Activated T-cell treated with anti-CD3 and anti-CD28 coated beads, Interleukin-2, amount 50 U/mL, for 1 hour (primary cell): Measurements from ENCODE around the gene PIP4K2C.
"Not testable (repeated sequence)": the region's sequence is repeated elsewhere in the genome, so short reads cannot be mapped to it uniquely, and the experiment has no call there.

Source experiments
- DNase-seq: peaks from one replicate; pipeline ENCODE4 v3.0.0-alpha.2; 2020

PIP4K2C gene

DNA sequence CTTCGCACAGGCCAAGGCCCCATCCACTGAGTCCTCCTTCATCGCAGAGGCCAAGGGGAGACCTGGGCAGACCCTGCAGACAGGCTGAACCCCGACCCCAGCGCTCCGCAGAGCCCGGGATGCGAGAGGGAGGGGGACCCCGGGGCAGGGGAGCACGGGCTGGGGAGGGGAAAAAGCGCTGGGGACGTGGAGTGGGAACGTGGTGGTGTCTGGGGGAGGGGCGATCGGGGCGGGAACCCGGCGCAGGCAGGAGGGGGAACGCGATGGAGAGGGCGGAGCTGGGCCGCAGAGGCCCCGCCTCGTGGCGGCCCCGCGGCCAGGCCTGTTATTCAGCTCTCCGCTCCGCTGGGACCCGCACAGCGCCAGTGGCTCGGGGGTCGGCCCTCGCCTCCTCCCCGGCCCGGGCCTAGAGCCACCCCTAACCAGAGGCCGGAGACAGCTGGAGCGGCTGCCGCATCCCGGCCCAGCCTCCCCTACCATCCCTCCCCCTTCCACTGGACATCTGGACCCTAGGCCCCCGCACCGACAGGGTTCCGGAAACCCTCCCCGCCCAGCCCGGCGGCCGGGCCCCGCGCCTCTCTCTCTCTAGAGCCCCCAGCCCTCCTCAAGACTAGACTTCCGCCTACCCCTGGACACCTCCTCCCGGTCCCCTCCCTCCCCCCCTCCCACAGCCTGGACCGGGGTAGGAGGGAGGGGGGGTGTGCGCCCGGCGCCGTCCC is 20.3 kb downstream of the PIP4K2C start, which contains the start of gene ARHGEF25:
TSS of gene ARHGEF25 (plus strand) at position 328 of the 719 bp plus-strand sequence. CDS start 460 bp downstream, outside the sequence.
- peak; percentile 52 for DNase-seq

DNA sequence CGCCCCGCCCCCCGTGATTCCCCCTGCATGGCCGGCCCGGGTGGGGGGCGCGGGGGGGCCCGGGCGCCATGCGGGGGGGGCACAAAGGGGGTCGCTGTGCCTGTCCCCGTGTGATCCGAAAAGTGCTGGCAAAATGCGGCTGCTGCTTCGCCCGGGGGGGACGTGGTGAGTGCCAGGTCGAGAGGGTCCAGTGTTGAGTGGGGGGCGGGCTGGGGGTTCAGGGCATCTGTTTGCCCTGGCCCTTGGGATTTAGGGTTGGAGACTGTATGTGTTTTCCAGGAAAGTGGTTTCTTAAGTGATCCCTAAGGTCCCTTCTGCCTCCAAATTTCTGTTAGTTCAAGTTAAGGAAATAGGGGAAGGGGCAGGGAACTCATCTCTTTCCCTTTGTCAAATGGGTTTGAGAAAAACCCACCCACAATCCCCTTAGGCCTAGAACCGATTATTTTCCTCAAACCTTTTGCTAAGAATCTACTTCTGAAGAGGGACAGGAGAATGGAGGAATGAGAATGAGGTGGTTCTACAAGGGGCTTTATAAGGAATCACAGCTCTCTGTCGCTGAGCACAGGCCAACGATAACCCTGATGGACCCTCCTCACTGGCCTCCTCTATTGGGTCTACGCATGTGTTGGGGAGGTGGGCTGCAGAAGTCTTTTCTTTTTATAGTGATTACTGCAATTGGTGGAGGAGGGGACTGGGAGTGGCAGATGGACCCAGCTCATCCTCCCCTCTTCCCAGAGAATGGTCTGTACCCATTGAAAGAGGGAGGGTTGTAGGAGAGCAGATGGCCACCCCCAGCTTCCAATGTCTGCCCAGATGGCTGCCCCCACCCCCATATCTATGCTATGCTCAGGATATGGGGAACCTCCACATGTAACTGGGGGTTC is 21.1 kb downstream of the PIP4K2C start:
- no peak for DNase-seq

DNA sequence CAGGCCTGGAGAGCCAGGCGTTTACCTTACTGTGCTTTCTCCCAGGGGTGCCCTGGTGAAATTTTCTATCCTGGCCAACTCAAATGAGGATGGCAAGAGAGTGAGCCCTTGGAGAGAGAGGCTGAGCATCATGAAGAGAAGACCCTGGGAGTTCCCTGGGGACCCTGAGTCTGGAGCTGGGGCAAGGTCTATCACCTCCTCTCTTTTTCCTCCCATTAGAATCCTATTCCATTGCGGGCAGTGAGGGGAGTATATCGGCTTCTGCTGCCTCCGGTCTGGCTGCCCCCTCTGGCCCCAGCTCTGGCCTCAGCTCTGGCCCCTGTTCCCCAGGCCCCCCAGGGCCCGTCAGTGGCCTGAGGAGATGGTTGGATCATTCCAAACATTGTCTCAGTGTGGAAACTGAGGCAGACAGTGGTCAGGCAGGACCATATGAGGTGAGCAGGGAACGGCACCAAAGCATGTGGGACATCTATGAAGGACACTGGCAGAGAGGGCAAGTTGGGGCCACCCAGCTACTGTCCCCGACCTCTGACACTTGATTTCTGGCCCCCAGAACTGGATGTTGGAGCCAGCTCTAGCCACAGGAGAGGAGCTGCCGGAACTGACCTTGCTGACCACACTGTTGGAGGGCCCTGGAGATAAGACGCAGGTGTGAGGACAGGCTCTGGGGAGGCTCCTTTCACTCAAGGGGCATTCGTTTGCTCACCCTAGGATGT is 21.9 kb downstream of the PIP4K2C start:
- DNase-seq: no peak

DNA sequence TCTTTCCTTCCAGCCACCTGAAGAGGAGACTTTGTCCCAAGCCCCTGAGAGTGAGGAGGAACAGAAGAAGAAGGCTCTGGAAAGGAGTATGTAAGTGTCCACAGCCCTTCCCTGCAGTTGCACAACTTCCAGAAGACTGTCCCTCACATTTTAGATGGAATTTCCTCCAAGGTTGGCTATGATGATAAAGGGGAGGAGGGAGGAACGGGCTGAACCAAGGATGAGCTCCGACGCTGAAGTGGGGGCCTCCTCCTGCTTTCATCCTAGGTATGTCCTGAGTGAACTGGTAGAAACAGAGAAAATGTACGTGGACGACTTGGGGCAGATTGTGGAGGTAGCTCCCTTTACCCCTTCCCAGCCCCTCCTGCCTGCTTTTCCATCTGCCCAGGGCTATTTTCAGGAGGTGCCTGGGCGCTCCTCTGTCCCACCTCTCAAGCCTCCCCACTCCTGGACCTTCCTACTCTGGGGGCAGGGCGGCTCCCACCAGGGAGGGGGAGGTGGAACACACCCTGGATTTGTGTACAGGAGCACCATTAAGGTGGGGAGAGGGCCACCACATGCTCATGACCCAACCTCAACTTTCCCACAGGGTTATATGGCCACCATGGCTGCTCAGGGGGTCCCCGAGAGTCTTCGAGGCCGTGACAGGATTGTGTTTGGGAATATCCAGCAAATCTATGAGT is 22.6 kb downstream of the PIP4K2C start:
- no peak for DNase-seq

DNA sequence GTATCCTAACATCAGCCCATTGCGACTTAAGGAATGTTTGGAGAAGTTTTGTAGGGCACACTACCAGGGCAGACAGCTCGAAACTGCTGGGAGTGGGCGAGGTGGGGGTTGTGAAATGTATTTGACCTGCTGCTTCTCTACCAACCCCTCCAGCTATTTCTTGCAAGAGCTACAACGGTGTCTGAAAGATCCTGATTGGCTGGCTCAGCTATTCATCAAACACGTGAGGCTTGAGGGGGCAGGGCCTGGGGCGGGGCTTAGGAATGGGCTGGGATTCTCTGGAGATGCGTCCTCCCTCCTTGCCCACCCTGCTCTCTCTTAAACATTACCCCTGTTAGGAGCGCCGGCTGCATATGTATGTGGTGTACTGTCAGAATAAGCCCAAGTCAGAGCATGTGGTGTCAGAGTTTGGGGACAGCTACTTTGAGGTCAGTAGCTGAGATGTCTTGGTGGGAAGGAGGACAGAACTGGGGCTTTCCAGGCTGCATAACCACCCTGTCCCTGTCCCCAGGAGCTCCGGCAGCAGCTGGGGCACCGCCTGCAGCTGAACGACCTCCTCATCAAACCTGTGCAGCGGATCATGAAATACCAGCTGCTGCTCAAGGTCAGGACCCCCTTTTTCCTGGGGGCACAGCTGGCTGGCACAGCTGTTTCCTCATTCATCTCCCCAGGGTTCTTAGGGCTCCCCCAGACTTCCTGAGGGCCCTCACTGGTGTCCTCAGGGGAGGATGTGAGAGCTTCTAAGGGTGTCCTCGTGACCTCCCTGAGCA is 23.4 kb downstream of the PIP4K2C start:
- DNase-seq: no peak

DNA sequence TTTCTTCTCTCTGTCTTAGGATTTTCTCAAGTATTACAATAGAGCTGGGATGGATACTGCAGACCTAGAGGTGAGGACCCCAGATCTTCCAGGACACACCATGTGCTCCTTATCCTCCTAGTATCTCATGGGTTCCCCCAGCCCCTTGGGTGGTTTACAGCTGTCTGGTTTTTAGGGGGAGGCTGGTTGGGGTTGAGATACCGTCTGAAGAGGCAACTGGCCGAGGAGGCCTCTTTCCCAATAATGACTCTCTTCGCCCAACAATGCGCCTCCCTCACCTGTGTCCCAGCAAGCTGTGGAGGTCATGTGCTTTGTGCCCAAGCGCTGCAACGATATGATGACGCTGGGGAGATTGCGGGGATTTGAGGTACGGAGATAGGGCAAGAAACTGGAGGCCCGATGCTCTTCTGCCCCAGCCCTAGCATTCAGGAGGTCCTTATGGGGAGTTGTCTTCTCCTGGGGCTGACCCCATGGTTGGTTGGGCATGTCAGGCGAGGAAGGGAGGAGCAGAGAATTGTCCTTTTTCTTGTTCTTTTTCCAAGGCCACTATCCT is 24.0 kb downstream of the PIP4K2C start:
- DNase-seq: no peak

DNA sequence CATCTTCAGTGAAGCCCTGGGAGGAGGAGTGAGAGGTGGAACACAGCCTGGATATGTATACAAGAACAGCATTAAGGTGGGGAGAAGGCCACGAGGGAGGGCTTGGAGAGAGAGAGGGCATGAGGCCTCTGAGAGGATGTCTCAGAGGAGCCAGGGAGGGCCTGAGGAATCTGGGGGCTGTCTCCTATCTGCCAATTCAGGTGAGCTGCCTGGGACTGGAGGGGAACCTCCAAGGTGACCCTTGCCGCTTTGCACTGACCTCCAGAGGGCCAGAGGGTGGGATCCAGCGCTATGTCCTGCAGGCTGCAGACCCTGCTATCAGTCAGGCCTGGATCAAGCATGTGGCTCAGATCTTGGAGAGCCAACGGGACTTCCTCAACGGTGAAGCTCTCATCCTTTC is 24.6 kb downstream of the PIP4K2C start:
- no peak for DNase-seq

DNA sequence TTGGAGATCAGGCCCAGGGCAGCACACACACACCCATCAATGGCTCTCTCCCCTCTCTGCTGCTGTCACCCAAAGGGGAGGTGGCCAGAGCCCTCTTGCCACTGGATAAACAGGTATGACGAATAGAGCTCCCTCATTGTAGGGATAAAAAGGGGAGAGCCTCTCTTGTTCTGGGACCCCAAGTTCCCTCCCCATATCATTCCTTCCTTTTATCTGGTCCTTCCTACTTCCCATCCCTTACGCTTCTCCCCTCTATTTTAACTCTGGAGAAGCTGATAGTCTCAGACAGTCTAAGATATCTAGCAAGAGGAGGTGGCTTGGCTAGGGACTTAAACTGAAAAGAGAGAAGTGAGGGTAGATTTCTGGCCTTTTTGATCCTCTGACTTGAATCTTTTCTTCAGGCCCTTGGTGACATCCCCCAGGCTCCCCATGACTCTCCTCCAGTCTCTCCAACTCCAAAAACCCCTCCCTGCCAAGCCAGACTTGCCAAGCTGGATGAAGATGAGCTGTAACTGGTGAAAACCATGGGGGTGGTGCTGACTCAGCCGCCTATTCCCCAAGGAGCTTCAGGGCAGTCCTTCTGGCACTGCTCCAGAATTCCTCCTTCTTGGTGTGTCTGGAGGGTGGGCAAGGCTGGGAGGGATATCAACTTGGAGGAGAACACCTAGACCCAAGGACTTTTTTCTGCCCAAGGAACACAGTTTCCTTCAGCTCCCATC is 25.6 kb downstream of the PIP4K2C start:
- DNase-seq: no peak

DNA sequence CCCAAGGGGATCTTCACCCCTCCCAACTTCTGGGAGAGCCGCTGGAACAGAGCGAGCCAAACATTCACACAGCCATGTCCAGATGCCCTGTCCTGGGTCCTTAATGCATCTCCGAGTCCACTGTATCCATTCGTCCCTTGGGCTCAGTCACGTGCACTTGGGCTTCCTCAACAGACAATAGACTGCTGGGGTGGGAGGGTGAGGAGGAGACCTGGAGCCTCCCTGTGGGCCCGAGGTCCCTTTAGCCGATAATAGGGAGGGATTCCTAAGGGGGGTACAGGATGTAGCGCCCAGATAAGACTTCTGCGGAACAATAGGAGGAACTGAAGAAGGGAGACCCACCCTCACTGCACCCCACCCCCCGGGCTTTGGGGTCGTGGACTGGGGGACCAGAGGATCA is 26.9 kb downstream of the PIP4K2C start:
- DNase-seq: no peak

DNA sequence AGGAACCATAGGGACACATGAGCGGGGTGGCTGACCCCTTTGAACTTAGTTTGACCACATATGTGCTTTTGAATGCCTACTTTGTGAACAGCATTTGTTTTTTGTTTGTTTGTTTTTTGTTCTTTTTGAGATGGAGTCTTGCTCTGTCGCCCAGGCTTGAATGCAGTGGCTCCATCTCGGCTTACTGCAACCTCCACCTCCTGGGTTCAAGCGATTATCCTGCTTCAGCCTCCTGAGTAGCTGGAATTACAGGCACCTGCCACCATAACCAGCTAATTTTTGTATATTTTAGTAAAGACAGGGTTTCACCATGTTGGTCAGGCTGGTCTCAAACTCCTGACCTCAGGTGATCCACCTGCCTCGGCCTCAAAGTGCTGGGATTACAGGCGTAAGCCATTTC is 27.4 kb downstream of the PIP4K2C start:
- not testable (repeated sequence) for DNase-seq

DNA sequence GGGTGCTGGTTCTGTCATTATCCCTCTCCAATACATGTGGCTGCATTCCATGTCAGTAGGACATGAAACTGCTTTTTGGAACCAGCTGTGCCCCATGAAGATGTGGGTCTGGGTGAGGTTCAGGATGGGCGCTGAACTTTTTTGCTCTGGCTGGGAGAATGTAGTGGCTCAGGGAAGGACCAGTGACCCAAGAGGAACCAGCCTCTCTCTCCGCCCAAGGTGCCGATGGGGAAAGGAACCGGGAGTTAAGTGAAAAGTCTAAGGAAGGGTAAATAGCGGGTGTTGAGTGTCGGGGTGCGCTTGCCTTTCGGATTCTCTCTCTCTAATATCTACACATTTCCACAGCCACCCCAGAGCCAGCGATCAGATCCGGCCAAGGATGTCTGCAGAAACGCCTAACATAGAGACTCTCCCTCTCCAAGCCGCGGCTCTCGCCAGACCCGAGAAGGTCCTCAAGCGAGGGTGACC is 28.0 kb downstream of the PIP4K2C start:
- no peak for DNase-seq

DNA sequence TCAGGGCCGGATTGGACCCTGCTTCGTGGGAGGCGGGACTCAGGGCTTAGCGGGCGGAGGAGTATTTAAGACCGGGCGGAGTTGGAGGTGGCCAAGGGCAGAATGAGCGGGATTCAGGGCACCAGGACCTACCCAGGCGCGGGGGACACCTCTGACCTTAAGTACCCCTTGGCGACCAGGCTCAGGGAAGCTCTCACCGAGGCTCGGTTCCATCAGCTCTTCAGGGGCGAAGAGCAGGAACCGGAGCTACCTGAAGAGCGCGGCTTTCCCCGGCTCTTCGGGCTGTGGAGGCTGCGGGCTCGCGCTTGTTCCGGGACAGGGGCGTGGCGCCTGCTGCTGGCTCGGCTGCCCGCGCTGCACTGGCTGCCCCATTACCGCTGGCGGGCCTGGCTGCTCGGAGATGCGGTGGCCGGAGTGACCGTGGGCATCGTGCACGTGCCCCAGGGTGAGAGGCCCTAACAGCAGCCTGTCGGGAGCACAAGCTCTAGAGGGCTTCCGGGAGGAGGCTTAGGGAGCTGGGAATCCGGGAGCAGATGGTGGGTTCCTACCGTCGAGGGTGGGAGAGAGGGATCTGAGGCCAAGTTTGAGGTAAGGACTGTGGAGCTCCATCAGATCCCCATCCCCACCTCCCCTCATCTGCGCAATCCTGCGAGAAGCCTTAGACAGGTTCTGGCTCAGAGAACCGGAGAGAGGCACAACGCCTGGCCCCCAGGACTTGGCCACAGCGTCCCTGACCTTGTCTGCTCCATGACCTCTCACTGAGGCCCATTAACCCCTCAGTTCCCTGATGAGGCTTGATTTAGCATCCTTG is 28.6 kb downstream of the PIP4K2C start:
- peak; percentile 44 for DNase-seq

DNA sequence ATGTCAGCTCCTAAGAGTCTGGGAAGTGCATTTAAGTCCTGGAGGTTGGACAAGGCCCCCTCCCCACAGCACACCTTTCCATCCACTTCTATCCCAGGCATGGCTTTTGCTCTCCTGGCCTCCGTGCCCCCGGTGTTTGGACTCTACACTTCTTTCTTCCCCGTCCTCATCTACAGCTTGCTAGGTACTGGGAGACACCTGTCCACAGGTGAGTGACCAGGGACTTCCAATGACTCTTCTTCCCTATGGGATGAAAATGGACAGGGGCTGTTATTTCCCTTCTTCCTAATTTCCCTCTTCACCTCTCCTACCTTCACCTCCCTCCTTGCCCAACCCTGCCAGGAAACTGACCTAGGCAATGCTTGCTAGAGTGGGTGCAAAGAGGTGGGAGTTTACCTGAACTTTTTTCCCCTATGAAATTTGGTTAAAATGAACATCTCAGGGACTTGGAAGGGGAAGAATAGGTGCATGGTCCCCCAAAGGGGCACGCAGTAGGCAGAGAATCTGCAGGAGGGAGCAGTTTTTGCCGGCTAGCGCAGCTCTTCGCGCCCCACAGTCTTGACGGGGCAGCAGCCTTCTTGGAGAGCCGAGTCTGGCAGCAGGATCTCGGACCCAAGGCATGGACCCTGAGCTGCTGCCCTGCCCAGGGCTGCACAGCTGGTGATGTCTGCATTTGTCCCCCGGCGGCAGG is 29.4 kb downstream of the PIP4K2C start:
- DNase-seq: no peak

DNA sequence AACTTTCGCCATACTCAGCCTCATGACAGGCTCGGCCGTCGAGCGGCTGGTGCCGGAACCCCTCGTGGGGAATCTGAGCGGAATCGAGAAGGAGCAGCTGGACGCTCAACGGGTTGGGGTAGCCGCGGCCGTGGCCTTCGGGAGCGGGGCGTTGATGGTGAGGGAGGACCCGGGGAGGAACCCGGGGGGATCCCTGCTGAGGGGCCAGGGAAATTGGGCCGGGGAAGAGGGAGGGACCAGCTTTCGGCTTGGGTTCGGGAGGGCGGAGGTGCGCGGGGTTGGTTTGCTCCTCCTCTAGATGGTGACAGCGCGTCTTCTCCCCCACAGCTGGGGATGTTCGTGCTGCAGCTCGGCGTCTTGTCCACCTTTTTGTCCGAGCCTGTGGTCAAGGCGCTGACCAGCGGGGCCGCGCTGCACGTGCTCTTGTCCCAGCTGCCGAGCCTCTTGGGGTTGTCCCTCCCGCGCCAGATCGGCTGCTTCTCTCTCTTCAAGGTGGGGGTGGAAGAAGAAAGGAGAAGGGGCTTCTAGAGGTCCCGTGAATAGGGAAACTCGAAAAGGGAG is 30.0 kb downstream of the PIP4K2C start:
- peak; percentile 45 for DNase-seq

DNA sequence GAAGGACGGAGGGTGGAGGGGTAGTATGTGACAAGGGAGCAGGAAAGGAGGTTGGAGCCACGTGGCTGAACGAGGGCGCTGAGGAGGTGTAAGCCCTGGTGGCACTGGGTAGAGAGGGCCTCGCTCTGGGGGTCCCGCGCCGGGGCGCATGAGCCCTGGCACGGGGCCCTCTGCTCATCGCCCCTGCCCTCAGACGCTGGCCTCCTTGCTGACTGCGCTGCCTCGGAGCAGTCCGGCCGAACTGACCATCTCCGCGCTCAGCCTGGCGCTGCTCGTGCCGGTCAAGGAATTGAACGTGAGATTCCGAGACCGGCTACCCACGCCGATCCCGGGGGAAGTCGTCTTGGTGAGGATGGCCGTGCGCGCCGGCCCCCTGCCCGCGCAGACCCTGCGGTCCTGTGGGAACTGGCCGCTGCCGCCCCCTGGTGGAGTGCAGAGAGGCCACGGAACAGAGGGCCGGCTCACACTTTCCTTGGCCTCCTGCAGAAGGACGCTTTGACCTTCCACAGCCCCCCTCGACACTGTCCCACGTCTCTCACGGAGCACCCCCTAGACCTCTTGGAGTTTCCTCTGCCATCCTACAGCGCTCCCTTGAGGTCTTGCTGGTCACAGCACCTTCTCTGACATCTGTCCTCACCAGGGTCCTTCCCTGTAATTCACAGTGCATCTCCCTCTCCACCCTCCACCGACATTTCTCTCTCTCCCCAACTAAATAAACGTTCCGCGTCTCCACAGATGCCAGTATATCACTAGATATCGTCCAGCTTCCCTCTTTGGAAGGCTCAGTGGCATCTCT is 30.7 kb downstream of the PIP4K2C start:
- DNase-seq: peak; percentile 69

DNA sequence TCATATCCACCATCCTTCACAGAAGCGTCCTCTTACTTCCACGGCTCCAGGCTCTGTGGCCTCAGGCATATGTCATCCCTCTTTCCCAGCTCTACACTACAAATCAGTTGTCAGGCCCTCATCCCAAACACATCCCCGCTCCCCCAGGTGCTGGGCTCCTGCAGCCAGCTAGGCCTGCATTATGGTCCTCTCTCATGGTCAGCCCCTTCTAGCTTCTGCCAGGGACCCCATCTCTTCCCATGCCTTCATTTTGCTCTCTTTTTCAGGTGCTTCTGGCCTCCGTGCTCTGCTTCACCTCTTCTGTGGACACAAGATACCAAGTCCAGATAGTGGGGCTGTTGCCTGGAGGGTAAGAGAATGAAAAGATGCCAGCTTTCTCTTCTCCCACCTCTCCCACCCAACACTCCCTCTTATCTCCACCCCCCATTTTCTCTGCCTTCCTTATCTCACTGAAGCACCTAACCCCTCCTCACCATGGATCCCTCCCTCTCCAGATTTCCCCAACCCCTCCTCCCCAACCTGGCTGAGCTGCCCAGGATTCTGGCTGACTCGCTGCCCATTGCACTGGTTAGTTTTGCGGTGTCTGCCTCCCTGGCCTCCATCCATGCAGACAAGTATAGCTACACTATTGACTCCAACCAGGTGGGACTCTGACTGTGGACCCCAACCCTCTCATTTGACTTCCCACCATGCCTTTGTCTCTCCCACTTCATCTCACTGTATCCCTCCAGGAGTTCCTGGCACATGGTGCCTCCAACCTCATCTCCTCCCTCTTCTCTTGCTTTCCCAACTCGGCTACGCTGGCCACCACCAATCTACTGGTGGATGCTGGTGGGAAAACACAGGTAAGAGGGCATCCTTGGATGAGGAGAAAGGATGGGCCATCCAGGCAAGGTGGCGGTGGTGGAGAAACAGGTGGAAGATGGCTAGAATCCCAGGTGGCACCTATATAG is 31.6 kb downstream of the PIP4K2C start:
- no peak for DNase-seq

DNA sequence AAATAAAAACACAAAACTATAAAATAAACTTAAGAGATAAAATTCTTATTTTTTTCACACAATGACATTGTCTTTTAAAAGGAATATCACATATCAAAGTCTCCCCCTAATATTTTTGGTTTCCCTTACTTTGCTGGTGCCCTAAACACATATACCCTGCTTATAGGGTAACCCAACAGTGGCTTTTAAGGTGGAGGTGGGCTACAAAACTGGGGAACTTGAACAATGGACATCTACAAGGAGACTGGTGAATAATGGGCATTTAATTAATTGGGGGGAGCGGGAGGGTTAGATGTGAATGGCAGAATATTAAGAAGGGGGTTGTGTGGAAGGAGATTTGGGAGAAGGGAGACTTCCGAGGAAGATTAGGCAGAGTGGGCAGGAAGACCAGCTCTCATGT is 32.4 kb downstream of the PIP4K2C start:
- no peak for DNase-seq
